Erythroblast (primary cell): ENCODE data around the gene MPZL3.

Source experiments
- DNase-seq, 2 experiments: peaks; one replicate each; lab custom pipeline; 2025; lab: John Stamatoyannopoulos, UW
- GATA1 ChIP-seq: IDR thresholded peaks from 2 replicates; pipeline ENCODE4 v1.6.1; 2011; ENCODE audit warnings: low read depth, mild to moderate bottlenecking, control low read depth, low read length, moderate library complexity
- POLR2A ChIP-seq: IDR thresholded peaks from 2 replicates; pipeline ENCODE4 v1.6.1; 2011; ENCODE audit warnings: mild to moderate bottlenecking, low read length

MPZL3 gene

GRCh38 chr11:118216621-118217481, 35.3 kb downstream of the MPZL3 start:
- TF ChIP-seq POLR2A (no peak), GATA1 (no peak)
- DNase-seq = no peak

DNA sequence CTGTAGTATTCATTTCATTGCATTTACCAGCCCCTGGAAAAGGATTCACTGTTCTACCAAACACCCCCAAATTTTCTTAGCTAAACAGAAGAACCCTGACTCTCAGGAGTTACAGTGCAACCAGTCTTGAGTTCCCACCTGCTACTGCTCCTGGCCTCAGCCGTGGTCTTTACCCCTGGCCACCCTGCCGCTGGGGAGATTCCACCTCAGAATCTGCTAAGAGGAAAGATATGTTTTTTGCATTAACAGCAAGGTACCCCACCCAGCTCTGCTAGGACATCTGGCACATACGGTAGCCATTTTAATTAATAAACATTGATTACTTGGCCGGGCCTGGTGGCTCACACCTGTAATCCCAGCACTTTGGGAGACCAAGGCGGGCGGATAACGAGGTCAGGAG, 36.4 kb downstream of the MPZL3 start:
- TF ChIP-seq POLR2A (no peak), GATA1 (no peak)
- DNase-seq = no peak

DNA sequence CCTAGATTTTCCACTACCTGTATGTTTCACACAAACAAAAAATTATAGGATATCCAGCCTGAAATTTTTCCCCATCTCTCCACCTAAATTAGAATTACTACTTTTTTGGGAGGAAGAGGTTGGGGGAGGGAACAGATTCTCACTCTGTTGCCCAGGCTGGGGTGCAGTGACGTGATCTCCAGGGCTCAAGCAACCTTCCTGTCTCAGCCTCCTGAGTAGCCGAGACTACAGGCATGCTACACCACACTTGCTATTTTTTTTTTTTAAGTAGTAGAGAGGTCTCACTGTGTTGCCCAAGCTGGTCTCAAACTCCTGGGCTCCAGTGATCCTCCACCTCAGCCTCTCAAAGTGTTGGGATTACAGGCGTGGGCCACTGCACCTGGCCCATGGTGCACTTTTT, 36.9 kb downstream of the MPZL3 start:
- DNase-seq = no peak
- TF ChIP-seq POLR2A (no peak), GATA1 (no peak)

- no peak for DNase-seq
- TF ChIP-seq GATA1 (no peak), POLR2A (no peak)
Measured at GRCh38 chr11:118214210-118214914, 37.8 kb downstream of the MPZL3 start.

DNA sequence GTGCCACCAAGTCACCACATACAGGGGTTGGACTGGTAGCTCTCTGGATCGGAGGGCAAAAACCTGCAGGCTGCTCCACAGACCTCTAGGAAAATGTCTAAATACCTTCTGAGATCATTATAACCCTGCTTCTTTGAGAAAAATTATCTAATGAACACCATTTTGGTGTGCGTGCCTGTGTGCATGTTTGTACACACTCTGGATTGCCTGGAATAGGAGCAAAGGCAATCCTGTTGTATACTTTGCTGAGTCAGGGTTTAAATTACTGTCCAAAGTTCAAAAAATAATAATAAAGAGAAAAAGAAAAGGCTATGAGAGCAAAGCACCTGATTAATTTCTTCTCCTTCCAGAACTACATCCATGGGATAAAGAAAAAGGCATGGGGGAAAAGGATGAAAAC, 38.4 kb downstream of the MPZL3 start:
- no peak for TF ChIP-seq POLR2A
- no peak for TF ChIP-seq GATA1
- DNase-seq = no peak

DNA sequence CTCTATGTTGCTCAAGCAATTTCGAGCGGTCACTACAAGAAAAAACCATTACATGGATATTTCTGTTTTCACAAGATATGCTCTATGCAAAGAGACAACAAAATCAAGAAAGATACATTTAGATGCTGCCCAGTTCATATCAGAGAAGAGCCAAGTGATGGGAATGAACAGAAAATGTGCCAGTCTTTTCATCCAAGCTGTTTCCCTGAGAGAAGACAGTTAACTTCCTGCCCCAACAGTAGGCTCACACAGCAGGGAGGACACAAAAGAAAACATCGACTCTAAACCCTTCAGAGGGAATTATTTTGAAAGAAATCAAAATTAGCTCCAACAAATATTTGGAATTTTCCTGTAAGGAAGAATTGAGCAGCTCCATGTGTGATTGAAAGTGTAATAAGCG, 39.0 kb downstream of the MPZL3 start:
- TF ChIP-seq GATA1 (no peak), POLR2A (no peak)
- no peak for DNase-seq

DNA sequence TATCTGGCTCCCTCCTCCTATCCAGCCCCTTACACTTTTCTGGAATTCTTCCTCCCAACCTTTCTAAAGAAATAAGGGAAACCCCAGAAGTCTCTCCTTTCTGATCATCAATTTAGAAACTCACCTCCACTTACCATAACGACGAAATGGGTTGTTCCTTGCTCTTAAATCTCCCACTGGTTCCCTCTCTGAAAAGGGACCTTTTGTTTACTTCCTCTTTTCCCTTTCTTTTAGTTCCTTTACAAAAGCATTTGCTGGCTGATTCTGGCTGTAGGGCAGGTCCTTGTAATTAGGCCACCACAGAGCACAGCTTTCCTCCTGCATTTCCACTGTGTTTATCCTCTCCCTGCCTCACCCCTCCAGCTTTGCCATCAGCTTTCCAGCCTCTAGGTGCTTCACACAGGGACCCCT, 39.4 kb downstream of the MPZL3 start:
- no peak for DNase-seq
- TF ChIP-seq GATA1 (no peak), POLR2A (no peak)

DNA sequence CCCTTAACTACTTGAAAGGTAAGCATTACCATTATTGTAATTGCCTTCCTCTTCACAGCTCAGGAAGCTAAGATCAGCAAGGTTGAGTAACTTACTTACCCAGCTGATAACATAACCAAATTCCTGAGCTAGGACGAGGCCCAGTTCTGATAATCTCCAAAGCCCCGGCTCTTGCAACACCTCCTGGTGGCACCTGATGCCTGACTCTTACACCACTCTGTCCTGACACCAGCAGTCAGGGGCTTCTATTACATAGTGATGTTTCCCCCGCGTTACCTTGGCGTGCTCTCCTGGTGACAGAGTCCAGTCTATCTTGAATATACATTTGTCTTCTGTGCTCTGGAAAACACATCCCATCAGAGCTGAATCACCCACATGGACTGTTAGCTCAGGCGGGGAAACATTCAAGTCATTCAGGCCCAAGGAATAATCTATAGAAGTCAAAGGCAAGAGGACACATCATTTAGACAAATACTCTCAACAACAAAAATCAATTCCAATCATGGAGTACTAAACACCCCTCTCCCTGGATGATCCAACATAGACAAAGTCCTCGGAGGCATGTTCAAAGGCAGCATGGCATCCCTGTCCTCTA, 39.9 kb downstream of the MPZL3 start:
- DNase-seq = no peak
- no peak for TF ChIP-seq GATA1

- TF ChIP-seq POLR2A = no peak
- no peak for TF ChIP-seq GATA1
- no peak for DNase-seq
Measured at GRCh38 chr11:118211006-118211405, 41.2 kb downstream of the MPZL3 start.

GRCh38 chr11:118210323-118210722, 41.8 kb downstream of the MPZL3 start:
- no peak for DNase-seq
- TF ChIP-seq POLR2A (no peak), GATA1 (no peak)

DNA sequence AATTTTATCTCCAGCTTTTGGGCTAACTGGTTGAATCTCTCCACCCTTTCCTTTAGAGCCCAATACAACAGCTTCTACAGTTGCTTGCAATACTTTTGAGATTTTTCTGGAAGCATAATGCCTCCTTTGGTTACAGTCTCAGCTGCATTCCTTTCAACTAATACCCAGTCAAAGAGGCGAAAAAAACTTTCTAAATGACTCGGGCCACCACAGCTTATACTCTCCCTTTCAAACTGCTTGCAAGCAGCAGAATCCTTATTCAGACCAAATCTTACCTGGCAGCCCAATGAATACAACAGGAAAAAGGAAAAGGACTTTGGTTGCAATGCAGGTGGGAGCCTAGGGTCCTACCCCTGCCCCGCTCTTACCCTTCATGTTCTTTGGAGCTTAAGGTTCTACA, 43.1 kb downstream of the MPZL3 start:
- no peak for DNase-seq
- TF ChIP-seq GATA1 (no peak), POLR2A (no peak)

DNA sequence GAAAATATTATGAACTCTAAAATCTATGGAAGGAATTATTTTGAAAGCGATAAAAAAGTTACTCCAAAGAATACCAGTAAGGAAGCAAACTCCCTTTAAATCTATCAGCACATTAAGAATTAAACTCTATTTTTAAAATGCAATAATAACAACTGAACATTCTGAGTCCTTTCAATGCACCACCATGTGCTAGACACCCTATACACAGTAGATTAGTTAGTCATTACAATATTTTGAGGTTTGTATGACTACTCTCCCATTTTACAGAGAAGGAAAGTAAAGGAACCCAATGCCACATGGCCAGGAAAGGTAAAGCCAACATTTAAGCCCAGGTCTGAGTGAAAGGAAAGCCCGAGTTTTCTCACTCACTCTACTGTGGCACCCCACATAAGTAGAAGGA, 45.1 kb downstream of the MPZL3 start:
- TF ChIP-seq POLR2A (no peak), GATA1 (no peak)
- no peak for DNase-seq

DNA sequence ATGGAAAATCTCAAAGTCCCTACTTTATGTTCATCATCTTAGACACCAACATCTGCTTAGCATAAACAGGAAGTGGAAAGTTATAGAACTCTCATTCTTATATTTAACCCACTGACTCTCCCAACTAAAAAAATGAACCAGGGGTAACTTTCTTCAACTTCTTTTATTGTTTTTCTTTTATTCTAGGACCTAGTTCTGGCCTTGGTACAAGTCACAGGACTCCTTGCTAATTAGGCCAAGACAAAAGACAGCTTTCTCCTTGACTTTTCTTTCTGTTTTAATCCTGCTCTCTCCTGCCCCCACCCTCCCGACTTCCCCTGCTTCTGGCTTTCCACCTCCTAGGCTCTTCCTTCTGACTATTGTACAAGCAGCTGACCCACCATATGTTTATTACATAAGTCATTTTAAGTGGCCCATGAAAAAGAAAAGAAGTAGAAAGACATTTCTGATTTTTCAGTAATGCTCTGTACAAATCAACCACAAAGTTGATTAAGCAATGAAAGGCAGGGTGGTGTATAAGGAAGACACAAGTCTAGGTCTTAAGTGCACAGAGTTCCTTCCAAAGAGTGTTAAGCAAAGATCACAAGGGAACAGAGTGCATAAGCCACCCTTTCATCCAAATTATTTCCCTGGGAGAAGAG, 45.7 kb downstream of the MPZL3 start:
- TF ChIP-seq POLR2A (no peak), GATA1 (no peak)
- DNase-seq = no peak

GRCh38 chr11:118205606-118206378, 46.4 kb downstream of the MPZL3 start:
- TF ChIP-seq POLR2A (no peak), GATA1 (no peak)
- DNase-seq = no peak
